HG03175 (cell line): ENCODE results near the gene SLC5A3.

Experiments
- ATAC-seq: cut with Tn5 transposase; IDR thresholded peaks from one replicate; pipeline ENCODE4 v1.9.1; 2021; ENCODE audit warnings: mild to moderate bottlenecking, moderate library complexity; ENCODE audit not compliant: unreplicated experiment

Gene SLC5A3

DNA sequence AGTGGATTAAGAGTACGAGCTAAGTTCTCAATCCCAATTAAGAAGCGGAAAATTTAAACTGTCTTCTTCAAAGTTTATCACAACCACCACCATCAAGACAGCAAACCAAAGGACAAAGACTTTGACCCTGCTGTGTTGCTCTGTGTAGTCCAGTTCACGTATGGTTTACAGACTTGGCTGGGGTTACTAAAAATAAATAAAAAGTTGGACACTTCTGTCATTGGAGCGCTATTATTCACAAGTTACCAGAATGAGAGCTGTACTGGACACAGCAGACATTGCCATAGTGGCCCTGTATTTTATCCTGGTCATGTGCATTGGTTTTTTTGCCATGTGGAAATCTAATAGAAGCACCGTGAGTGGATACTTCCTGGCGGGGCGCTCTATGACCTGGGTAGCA is 21.6 kb downstream of the SLC5A3 start:
- no peak for ATAC-seq

DNA sequence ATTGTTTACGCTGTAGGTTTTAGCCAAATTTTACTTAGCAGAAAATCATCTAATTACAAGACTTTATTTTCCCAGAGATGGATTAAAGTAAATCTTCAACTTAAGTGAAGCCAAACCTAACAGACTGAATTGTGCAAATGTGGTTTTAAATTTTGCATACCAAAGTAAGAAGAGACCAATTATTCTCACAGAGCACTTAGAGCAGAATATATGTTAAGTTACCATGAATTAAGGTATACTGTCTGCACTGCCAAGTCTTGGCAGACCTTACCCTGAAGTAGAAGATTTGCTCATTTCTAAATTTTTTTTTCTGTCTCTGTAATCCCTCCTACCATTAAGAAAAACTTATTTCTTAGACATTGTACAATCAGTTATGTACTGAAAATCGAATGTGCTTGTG is 24.1 kb downstream of the SLC5A3 start:
- ATAC-seq, result no peak

DNA sequence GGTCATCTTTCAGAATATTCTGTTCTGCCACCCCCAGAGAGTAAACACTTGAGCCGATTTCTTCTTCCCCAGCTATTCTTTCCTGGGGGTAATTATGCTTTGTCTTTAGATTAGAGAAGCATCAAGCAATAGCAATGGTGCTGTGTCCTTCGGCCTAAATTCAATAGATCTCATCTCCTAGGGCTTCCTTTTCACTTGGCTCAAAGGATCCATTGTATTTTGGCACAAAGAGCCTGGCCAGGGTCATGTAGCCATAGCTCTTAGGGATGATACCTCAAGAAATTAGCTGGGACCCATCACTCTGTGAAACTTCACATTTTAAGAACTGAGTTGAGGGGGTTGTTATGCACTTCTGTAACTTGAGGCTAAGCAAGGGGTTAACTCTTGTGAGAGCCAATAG is 27.0 kb downstream of the SLC5A3 start:
- ATAC-seq, result no peak

- no peak for ATAC-seq
Measured at GRCh38 chr21:34100790-34101189, 27.4 kb downstream of the SLC5A3 start.

DNA sequence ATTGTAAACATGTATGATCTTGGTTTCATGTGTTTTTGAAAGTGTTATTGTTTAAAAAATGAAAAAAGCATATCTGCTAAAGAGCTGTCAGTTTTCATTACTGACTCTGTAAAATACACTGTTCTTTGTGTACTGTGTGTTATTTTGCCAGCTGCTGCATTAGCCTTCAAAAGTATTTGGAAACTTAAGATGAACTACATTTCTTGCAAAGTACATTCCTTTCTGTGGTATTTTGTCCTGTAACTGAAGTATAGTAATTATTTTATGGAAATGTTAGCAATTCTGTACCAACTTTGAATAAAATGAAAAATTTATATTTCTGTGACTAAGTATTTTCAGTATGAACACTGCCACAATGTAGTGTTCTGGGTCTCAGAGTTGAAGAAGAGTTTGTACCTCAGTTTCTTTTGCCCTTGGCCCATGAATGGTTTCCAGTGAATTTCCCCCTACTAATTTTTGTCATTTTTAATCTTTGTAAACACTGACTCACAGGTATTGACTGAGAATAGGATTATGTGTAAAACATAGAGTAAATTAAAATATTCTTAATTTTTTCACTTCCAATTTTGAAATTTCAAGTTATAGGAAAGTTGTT is 32.7 kb downstream of the SLC5A3 start:
- no peak for ATAC-seq

DNA sequence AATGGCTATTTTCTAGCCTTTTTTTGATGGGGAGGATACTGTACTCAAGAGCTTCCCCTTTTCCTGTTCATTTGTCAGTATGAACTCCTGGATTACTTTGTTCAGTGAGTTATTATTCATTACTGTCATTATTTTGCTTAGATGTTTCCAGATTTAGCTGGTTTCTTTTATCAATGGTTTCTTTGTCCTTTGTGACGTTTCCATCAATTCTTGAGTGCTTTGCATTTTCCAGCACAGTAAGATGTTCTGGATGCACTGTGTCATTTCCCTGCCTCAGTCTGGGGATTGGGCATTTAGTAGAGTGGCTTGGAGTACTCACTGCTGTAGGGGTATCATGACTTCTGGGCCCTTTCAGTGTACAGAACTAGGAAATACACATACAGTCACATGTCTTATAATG is 34.2 kb downstream of the SLC5A3 start:
- no peak for ATAC-seq

DNA sequence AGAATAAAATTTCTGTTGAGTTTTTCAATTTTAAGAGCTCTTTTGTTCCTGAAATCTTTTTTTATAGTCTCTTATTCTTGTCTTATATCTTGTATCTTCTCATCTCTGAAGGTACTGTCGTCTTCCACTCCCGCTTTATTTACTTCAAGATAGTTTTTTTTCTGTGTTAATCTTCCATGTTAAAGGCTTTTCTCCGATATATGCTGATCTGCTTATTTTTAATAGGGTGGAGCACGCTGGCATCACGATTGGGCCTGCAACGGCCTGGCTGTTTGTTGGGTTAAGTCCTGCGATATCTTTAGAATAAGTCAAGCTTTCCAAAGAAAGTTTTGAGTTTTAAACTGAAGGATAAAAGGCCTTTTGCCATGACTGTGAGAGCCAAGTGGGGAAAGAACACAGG is 35.7 kb downstream of the SLC5A3 start:
- ATAC-seq, result no peak

GRCh38 chr21:34110594-34111202 is 37.3 kb downstream of the SLC5A3 start:
- no peak for ATAC-seq

DNA sequence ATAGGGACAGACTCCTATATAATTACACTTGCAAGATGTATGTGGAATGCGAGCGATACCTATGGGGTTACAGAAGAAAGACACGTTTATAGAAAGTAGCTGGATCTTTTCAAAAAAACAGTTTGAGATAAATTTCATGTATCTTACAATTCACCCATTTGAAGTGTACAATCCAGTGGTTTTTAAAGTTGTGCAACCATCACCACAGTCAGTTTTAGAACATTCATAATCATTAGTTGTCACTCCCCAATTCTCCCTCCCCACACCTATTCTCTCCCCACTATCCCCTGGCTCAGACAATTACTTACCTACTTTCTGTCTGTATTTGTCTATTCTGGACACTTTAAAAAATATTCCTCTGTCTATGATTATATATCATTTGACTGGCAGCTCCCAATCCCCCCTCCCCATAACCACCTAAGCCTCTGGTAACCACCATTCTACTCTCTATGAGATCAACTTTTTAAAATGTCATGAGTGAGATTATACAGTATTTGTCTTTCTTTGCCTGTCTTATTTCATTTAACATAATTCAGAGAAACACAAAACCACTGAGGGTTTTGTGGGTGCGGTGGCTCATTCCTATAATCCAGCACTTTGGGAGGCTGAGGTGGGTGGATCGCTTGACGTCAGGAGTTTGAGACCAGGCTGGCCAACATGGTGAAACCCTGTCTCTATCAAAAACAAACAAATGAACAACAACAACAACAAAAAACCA is 39.1 kb downstream of the SLC5A3 start:
- no peak for ATAC-seq

DNA sequence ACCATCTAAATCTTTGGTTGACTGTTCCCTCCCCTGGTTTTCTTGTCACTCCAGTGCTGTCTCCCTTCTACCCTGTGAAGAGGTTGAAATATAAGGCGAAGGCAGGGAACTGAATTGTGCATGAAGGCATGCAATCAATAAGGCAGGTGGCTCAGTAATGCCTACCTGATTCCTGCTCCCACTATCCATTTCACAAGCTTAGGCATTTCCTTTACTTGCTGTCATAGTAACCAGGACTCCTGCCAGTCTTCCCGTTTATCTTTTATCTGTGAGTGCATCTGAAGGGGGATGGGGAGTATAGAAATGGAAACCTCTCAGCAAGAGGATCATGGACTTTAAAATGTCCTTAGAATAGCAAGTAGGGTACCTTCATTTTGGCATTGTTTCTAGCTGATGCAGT is 40.5 kb downstream of the SLC5A3 start:
- ATAC-seq, result no peak

- no peak for ATAC-seq
Measured at GRCh38 chr21:34115160-34115559, 41.8 kb downstream of the SLC5A3 start.

DNA sequence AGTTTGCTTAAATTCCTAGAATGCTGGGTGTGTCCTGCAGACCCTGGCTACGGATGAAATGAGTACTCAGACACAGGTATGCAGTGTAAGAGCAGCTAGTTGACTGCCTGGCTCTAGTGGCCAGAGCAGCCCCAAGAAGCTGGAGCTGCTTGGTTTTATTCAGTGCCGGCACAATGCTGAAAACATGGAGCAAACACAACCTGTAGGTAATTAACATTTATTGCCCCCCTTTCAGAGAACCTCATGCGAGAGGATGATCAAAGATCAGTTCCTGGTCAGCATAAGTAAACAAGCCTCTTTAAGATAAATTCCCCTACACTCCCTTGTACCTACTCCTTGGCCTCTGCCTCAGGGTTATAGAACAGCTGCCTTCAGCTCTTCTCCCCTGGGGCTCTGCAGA is 43.2 kb downstream of the SLC5A3 start:
- no peak for ATAC-seq

GRCh38 chr21:34120867-34121266 is 47.5 kb downstream of the SLC5A3 start:
- ATAC-seq, result no peak

DNA sequence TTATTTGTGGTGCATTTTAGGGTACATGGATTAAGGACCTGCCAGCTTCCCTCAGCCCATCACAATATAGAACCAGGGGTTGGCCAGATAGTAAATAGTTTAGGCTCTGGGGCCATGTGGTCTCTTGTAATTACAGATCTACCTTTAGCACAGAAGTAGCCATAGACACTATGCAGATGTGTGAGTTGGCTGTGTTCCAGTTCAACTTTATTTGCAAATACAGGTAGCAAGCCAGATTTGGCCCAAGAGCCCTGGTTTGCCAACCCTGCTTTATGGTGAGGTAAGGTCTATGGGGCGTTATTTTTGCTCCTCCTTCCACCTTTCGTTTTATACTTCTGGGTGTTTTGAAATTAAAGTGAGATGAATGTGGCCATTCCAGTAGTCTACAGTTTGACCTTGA is 48.7 kb downstream of the SLC5A3 start:
- ATAC-seq, result no peak
